H54 (cell line): ENCODE data around the gene LCN10.
"Not testable (repeated sequence)": the region's sequence is repeated elsewhere in the genome, so short reads cannot be mapped to it uniquely, and the experiment has no call there.

Source experiments
- DNase-seq: peaks from one replicate; pipeline ENCODE4 v3.0.0; 2011; ENCODE audit warnings: low spot score, mixed read lengths; ENCODE audit not compliant: insufficient read length
- FAIRE-seq: peaks from 3 replicates; lab custom pipeline; 2011; peaks lifted over from hg19 to GRCh38; lab: Jason Lieb, UNC
- POLR2A ChIP-seq: IDR thresholded peaks from 2 replicates; pipeline ENCODE4 v1.6.1; 2011; ENCODE audit warnings: low read depth, mild to moderate bottlenecking, low read length

LCN10 gene

GRCh38 chr9:136709454-136710109, 33.2 kb downstream of the LCN10 start:
- FAIRE-seq = no peak
- no peak for DNase-seq
- no peak for TF ChIP-seq POLR2A

- DNase-seq (no peak), FAIRE-seq (no peak)
- no peak for TF ChIP-seq POLR2A
Observed at GRCh38 chr9:136707849-136708517, 34.8 kb downstream of the LCN10 start.

- no peak for TF ChIP-seq POLR2A
- FAIRE-seq = no peak
- no peak for DNase-seq
Observed at GRCh38 chr9:136707011-136707410, 35.7 kb downstream of the LCN10 start.

GRCh38 chr9:136705564-136705963, 37.2 kb downstream of the LCN10 start:
- DNase-seq (no peak), FAIRE-seq (no peak)
- no peak for TF ChIP-seq POLR2A

- not testable (repeated sequence) for DNase-seq, FAIRE-seq
Observed at GRCh38 chr9:136704741-136705140, 38.0 kb downstream of the LCN10 start.

GRCh38 chr9:136703276-136703860, 39.4 kb downstream of the LCN10 start:
- DNase-seq (no peak), FAIRE-seq (no peak)
- no peak for TF ChIP-seq POLR2A

- DNase-seq = no peak
- FAIRE-seq = no peak
- TF ChIP-seq POLR2A = no peak
Observed at GRCh38 chr9:136701668-136702053, 41.1 kb downstream of the LCN10 start.

- no peak for TF ChIP-seq POLR2A
- DNase-seq (no peak), FAIRE-seq (no peak)
Observed at GRCh38 chr9:136700959-136701667, 41.6 kb downstream of the LCN10 start.

GRCh38 chr9:136700304-136700703, 42.4 kb downstream of the LCN10 start:
- TF ChIP-seq POLR2A = no peak
- FAIRE-seq (no peak), DNase-seq (no peak)

- no peak for FAIRE-seq
- no peak for DNase-seq
- no peak for TF ChIP-seq POLR2A
Observed at GRCh38 chr9:136698635-136699246, 44.0 kb downstream of the LCN10 start.

- no peak for TF ChIP-seq POLR2A
- DNase-seq (no peak), FAIRE-seq (no peak)
Observed at GRCh38 chr9:136697821-136698526, 44.8 kb downstream of the LCN10 start.

GRCh38 chr9:136697146-136697820, 45.5 kb downstream of the LCN10 start:
- no peak for DNase-seq
- FAIRE-seq = no peak
- TF ChIP-seq POLR2A = no peak

- FAIRE-seq (no peak), DNase-seq (no peak)
- no peak for TF ChIP-seq POLR2A
Observed at GRCh38 chr9:136696502-136696901, 46.2 kb downstream of the LCN10 start.
